Lower leg skin (tissue), 3 donors: Measurements from ENCODE around the gene KLF4.

Source experiments
- CTCF ChIP-seq, 3 donors: fragments of 450-650 bp; IDR thresholded peaks; one replicate each; pipeline ENCODE4 v1.5.1; 2016; ENCODE audit warnings: antibody characterized with exemption in 3 of 3, mild to moderate bottlenecking in 3 of 3, moderate library complexity in 2 of 3
- POLR2A ChIP-seq, 2 donors: fragments of 450-650 bp; IDR thresholded peaks; one replicate each; pipeline ENCODE4 v1.6.1; 2016 to 2017; ENCODE audit warnings: antibody characterized with exemption in 2 of 2, mild to moderate bottlenecking in 1 of 2, moderate library complexity in 1 of 2

GRCh38 chr9:107465467-107466451, 23.8 kb downstream of the KLF4 start:
- TF ChIP-seq CTCF (IDR thresholded peaks at IDR 0.05) (peak in 1 of 3 donors; percentile 29), POLR2A (IDR thresholded peaks at IDR 0.05) (no peak)
